ENCODE measurements around the gene TMEM132D. TPM values are rescaled to one million over a fixed set of nuclear protein-coding genes. Genes with fewer than 3 reads are reported as not detected.

Gene TMEM132D
- total and polyA plus RNA-seq, 8 donors: 0.26 to 2.5 (median 0.88) TPM; not detected in 1

DNA sequence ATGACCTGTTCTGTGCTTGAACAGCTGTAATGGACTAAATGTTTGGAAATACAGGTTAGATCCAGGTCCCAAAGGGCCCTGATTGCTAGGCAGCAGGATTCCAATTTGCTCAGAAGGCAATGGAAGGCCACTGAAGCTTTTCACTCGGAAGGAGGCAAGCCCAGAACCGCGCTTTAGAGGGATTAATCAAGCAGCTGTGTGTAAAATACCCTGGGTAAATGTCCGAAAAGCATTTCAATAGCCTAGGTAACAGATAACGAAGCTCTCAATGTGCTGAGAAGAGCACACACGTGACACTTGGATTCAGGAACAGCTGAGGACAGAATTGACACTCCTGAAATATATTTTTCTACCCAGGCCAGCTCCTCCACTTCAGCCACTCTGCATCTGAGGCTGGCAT, 436.1 kb downstream of the TMEM132D start:
- Histone ChIP-seq H3K27me3 (no peaks in the 10 kb centered on the region), H3K27ac (no peak overlapping the region), H3K9me3 (no peaks in the 10 kb centered on the region), H3K36me3 (no peaks in the 10 kb centered on the region), H3K4me1 (no peaks in the 10 kb centered on the region), H3K4me3 (no peak overlapping the region)
- DNase-seq: no peak
- TF ChIP-seq, protein P1, sequence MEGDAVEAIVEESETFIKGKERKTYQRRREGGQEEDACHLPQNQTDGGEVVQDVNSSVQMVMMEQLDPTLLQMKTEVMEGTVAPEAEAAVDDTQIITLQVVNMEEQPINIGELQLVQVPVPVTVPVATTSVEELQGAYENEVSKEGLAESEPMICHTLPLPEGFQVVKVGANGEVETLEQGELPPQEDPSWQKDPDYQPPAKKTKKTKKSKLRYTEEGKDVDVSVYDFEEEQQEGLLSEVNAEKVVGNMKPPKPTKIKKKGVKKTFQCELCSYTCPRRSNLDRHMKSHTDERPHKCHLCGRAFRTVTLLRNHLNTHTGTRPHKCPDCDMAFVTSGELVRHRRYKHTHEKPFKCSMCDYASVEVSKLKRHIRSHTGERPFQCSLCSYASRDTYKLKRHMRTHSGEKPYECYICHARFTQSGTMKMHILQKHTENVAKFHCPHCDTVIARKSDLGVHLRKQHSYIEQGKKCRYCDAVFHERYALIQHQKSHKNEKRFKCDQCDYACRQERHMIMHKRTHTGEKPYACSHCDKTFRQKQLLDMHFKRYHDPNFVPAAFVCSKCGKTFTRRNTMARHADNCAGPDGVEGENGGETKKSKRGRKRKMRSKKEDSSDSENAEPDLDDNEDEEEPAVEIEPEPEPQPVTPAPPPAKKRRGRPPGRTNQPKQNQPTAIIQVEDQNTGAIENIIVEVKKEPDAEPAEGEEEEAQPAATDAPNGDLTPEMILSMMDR (IDR thresholded peaks at IDR 0.05): no peak
- intact Hi-C loops (cut with DNase I): no loop called here
- no peak for ATAC-seq

DNA sequence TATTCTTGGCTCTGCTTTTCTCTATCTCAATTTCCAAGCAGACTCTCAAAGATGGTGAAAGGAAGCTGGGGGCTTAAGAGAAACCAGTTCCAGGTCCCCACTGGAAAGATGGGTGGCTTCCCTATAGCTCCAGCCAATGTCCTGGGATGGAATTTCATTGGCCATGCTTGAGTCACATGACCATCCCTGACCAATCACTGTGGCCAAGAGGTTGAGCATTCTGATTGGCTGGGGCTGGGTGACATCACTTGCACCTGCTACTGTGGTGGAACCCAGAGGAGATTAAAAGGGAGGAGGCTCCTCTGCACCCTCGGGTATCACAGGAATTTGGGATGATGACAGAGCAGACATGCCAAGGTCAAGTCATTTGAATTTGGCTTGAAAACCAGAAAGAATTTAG, 436.5 kb downstream of the TMEM132D start:
- no peak for ATAC-seq
- no peak overlapping the region for H3K27ac ChIP-seq
- no peak for DNase-seq
- no peaks in the 10 kb centered on the region for H3K36me3 ChIP-seq
- H3K4me3 ChIP-seq: no peak overlapping the region
- TF ChIP-seq, protein P1 (IDR thresholded peaks at IDR 0.05): no peak
- no peaks in the 10 kb centered on the region for H3K4me1 ChIP-seq
- intact Hi-C loops (cut with DNase I): no loop called here
- no peaks in the 10 kb centered on the region for H3K9me3 ChIP-seq
- no peaks in the 10 kb centered on the region for H3K27me3 ChIP-seq

DNA sequence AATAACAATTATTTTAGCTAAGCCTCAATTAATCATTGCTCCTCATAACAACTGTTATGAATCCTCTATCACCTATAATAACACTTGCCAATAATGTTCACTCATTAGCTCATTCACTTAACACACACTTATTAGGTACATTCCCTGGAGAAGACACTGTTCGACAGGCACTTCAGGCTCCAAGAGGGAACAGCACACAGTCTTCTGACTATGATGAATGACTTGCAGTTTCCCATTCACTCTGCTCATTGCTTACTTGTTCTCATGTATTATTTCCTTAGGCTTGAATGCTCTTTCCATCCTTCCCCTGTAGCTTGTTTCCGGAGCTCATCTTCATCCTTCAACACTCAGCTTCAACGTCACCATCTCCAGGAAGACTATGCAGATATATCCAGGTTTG, 437.3 kb downstream of the TMEM132D start:
- no peak for DNase-seq
- no peak overlapping the region for H3K27ac ChIP-seq
- H3K4me3 ChIP-seq: no peak overlapping the region
- H3K36me3 ChIP-seq: no peaks in the 10 kb centered on the region
- no peaks in the 10 kb centered on the region for H3K9me3 ChIP-seq
- no peak for ATAC-seq
- TF ChIP-seq, protein P1 (IDR thresholded peaks at IDR 0.05): no peak
- no peaks in the 10 kb centered on the region for H3K4me1 ChIP-seq
- H3K27me3 ChIP-seq: no peaks in the 10 kb centered on the region
- intact Hi-C loops (cut with DNase I): no loop called here

DNA sequence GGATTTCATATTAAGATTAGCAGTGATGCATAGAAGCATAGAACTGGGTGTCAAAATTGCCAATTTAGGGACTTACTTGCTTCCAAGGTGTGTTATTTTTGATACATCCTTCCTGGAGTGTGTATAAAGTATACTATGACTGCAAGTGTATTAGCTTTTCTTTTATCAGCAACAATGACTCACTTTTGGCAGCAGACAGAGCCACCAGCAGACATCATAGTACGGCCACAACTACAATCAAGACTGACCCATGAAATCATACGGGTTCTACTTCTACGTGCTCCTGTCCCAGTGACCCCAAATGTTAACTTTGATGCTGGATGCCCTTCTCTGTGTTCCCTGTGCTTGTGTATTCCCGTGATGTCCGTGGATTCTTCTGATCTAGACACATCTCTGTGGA, 443.9 kb downstream of the TMEM132D start:
- intact Hi-C loops (cut with DNase I): no loop called here
- no peak for ATAC-seq
- TF ChIP-seq, protein P1 (IDR thresholded peaks at IDR 0.05): no peak

DNA sequence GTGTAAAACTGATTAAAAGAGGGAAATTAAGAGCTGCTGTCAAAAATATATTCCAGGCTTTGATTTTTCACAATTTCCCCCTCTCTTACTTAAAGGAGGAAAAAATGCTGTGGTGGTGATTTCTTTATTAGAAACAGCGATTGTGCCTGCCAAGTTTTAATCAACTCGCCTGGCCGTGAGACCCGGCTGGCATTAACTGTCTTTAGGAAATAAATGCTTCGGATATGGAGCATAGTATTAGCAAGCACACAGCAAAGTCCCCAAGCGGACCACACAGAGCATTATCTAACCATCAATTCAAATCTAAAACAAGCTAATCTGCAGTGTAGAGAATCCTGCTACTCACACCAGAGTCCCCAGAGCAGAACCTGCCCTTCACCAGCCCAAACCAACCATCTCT, 457.1 kb downstream of the TMEM132D start:
- TF ChIP-seq, protein P1 (IDR thresholded peaks at IDR 0.05): no peak
- intact Hi-C loops (cut with DNase I): no loop called here
- no peaks in the 10 kb centered on the region for H3K27me3 ChIP-seq
- H3K27ac ChIP-seq: no peak overlapping the region
- H3K36me3 ChIP-seq: no peaks in the 10 kb centered on the region
- no peak overlapping the region for H3K4me3 ChIP-seq
- DNase-seq (no peak), ATAC-seq (no peak)
- no peaks in the 10 kb centered on the region for H3K9me3 ChIP-seq
- no peaks in the 10 kb centered on the region for H3K4me1 ChIP-seq

More for the DNA sequence above, 443.9 kb downstream of the TMEM132D start:
- DNase-seq: no peak
- Histone ChIP-seq H3K4me1 (no peaks in the 10 kb centered on the region), H3K9me3 (no peaks in the 10 kb centered on the region), H3K4me3 (no peak overlapping the region), H3K36me3 (no peaks in the 10 kb centered on the region), H3K27me3 (no peaks in the 10 kb centered on the region), H3K27ac (no peak overlapping the region)
